GM18499 (cell line): ENCODE data around the gene LRRC37A2.
"Not testable (repeated sequence)": the region's sequence is repeated elsewhere in the genome, so short reads cannot be mapped to it uniquely, and the experiment has no call there.

Experiments used
- ATAC-seq: cut with Tn5 transposase; IDR thresholded peaks from one replicate; pipeline ENCODE4 v1.9.1; 2021; ENCODE audit warnings: moderate number of reproducible peaks; ENCODE audit not compliant: insufficient read depth, unreplicated experiment

Gene LRRC37A2

GRCh38 chr17:46512168-46512567 lies at the start of gene LRRC37A2:
Gene LRRC37A2, plus strand, starts transcription at chr17:46512468. Its CDS starts 245 bp downstream, at chr17:46512713.
- ATAC-seq, result not testable (repeated sequence)

- not testable (repeated sequence) for ATAC-seq
Observed at GRCh38 chr17:46467618-46468017, 44.6 kb upstream of the LRRC37A2 start.

- not testable (repeated sequence) for ATAC-seq
Observed at GRCh38 chr17:46474489-46474888, 37.8 kb upstream of the LRRC37A2 start.

- ATAC-seq, result not testable (repeated sequence)
Observed at GRCh38 chr17:46475583-46475982, 36.7 kb upstream of the LRRC37A2 start.

- not testable (repeated sequence) for ATAC-seq
Observed at GRCh38 chr17:46478823-46479222, 33.4 kb upstream of the LRRC37A2 start.

GRCh38 chr17:46481310-46481709 lies 31.0 kb upstream of the LRRC37A2 start:
- ATAC-seq, result not testable (repeated sequence)

GRCh38 chr17:46492021-46492420 lies 20.2 kb upstream of the LRRC37A2 start:
- ATAC-seq, result not testable (repeated sequence)

GRCh38 chr17:46499437-46500139 lies 12.7 kb upstream of the LRRC37A2 start:
- ATAC-seq, result not testable (repeated sequence)

GRCh38 chr17:46505896-46506295 lies 6.4 kb upstream of the LRRC37A2 start:
- ATAC-seq, result not testable (repeated sequence)

GRCh38 chr17:46534716-46535115 lies 22.4 kb downstream of the LRRC37A2 start:
- ATAC-seq, result not testable (repeated sequence)

- not testable (repeated sequence) for ATAC-seq
Observed at GRCh38 chr17:46548607-46549006, 36.3 kb downstream of the LRRC37A2 start.

GRCh38 chr17:46559155-46559554 lies 46.9 kb downstream of the LRRC37A2 start:
- ATAC-seq, result not testable (repeated sequence)

GRCh38 chr17:46560048-46560447 lies 47.8 kb downstream of the LRRC37A2 start:
- not testable (repeated sequence) for ATAC-seq

- ATAC-seq, result not testable (repeated sequence)
Observed at GRCh38 chr17:46566284-46566683, 54.0 kb downstream of the LRRC37A2 start.

- ATAC-seq, result not testable (repeated sequence)
Observed at GRCh38 chr17:46566980-46567379, 54.7 kb downstream of the LRRC37A2 start.

GRCh38 chr17:46571796-46572195 lies 59.5 kb downstream of the LRRC37A2 start:
- ATAC-seq, result not testable (repeated sequence)

GRCh38 chr17:46579083-46580075 lies 67.1 kb downstream of the LRRC37A2 start, which contains the start of gene ARL17A:
Gene ARL17A, minus strand, starts transcription at chr17:46579691. Its CDS starts 3,369 bp downstream, at chr17:46576322.
- ATAC-seq, result peak; percentile 67

GRCh38 chr17:46580082-46580481 lies 67.8 kb downstream of the LRRC37A2 start:
- not testable (repeated sequence) for ATAC-seq

GRCh38 chr17:46585444-46585843 lies 73.2 kb downstream of the LRRC37A2 start:
- not testable (repeated sequence) for ATAC-seq
